ENCODE measurements around the gene PRAMEF12.
"Not testable (repeated sequence)": the region's sequence is repeated elsewhere in the genome, so short reads cannot be mapped to it uniquely, and the experiment has no call there.

The PRAMEF12 gene

GRCh38 chr1:12772520-12772919 lies 1.0 kb upstream of the PRAMEF12 start:
- no peak for DNase-seq

- no peak for DNase-seq
Measured at GRCh38 chr1:12774801-12775345, 1.3 kb downstream of the PRAMEF12 start.

- no peak for DNase-seq
Measured at GRCh38 chr1:12775443-12775842, 1.9 kb downstream of the PRAMEF12 start.

- DNase-seq: no peak
Measured at GRCh38 chr1:12776801-12777557, 3.4 kb downstream of the PRAMEF12 start.

GRCh38 chr1:12778061-12778460 lies 4.5 kb downstream of the PRAMEF12 start:
- DNase-seq: no peak

DNA sequence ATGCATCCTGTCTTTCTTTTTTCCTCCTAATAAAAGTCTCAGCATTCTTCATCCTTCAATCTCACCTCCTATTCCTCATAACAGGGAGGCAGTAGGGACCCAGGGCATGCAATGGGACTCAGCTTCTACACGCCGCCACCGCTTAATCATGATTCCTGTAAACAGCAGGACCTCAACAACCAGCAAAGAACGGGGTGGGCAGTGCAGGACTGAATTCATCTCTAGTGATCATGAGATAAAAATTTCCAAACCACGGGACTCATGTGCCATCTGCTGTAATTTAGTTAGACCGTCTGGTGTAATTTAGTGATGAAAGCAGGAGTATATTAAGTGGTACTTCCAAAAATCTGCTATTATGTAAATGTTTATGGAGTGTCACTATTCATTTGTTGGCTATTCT lies 5.4 kb downstream of the PRAMEF12 start:
- DNase-seq: no peak

DNA sequence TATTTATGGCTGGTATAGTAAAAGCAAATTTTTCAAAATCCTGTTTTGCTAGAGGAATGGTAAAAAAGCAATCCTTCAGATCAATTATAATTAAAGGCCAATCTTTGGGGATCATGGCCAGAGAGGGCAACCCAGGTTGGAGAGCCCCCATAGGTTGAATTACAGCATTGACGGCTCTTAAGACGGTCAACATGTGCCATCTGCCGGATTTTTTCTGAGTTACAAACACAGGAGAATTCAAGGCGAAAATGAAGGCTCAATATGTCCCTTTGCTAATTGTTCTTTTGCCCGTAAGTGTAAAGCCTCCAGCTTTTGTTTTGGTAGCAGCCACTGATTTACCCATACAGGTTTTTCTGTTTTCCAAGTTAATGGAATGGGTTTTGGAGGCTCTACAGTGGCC lies 8.0 kb downstream of the PRAMEF12 start:
- DNase-seq: not testable (repeated sequence)

DNA sequence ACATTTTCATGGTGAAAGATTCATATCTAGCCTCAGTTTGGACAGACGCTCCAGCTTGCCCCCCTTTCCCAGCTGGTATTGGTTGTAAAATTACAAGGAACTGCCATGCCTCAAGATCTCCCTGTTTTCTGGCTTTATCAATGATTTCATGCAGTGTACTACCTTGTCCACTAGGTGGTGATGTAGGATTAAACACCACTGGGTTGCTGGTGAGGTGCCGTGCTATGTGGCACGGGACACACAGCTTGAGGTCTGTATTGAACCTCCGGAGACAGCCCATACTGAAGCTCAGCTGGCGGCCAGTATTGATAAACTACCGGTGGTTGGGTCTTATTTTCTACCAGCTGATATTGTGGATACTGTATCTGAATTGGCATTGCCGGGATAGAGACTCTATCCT lies 10.2 kb downstream of the PRAMEF12 start:
- not testable (repeated sequence) for DNase-seq

- DNase-seq: not testable (repeated sequence)
Measured at GRCh38 chr1:12784729-12785128, 11.2 kb downstream of the PRAMEF12 start.

GRCh38 chr1:12791097-12791496 lies 17.6 kb downstream of the PRAMEF12 start, which contains the start of gene PRAMEF1:
Gene PRAMEF1, plus strand, starts transcription at chr1:12791397. Its CDS starts 1,831 bp downstream, at chr1:12793228.
- DNase-seq: not testable (repeated sequence)

DNA sequence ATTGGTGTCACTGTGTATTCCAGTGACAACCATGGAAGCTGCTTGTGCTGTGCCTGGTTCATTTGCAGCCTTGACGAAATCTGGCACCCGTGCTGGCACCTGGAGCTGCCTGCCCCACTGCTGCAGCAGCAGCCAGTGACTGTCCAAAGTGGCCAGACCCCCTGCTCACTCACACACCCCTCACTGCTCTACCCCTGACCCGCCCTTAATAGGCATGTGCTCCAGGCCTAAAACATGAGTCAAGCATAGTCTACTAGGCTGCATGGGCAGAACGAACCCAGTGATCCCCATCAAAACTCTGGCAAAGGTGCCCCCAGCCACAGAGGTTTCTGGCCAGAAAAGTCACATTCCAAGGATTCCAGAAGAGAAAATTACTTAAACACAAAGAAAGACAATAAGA lies 25.4 kb downstream of the PRAMEF12 start:
- no peak for DNase-seq

DNA sequence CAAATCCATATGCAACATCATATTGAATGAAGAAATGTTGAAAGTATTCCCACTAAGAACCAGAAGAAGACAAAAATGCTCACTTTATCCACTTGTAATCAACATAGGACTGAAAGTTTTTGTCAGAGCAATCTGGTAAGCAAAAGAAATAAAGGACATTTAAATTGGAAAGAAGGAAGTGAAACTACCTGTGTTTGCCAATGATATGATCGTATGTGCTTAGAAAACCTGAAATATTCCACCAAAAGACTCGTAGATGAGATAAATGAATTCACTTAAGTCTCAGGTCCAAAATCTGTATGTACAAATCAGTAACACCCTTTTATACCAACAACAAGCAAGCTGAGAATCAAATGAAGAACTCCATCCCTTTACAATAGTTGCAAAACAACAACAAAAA lies 26.2 kb downstream of the PRAMEF12 start:
- DNase-seq: no peak

- no peak for DNase-seq
Measured at GRCh38 chr1:12809933-12810332, 36.4 kb downstream of the PRAMEF12 start.

GRCh38 chr1:12810691-12811408 lies 37.3 kb downstream of the PRAMEF12 start:
- no peak for DNase-seq

DNA sequence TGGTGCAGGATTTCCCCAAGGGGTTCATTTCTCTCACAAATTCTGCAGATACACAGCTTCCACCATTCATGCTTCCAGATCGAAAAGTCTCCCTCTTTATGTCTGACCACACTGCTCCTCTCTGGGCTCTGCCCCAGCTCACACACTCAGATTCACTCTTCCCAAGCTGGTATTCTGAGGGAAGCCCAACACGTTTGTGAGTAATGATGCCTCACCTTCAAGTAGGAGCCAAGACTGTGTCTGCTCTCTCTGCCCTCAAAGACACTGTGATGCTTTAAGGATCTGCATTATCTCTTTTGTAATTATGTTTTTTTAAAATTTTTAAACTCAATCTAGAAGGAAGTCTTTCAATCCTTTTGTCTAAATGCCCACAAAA lies 37.9 kb downstream of the PRAMEF12 start:
- DNase-seq: no peak

DNA sequence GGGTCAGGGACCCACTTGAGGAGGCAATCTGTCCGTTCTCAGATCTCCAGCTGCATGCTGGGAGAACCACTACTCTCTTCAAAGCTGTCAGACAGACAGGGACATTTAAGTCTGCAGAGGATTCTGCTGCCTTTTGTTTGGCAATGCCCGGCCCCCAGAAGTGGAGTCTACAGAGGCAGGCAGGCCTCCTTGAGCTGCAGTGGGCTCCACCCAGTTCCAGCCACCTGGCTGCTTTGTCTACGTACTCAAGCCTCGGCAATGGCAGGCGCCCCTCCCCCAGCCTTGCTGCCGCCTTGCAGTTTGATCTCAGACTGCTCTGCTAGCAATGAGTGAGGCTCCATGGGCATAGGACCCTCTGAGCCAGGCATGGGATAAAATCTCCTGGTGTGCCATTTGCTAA lies 45.5 kb downstream of the PRAMEF12 start:
- DNase-seq: not testable (repeated sequence)

Data from COR-L47 (cell line).